Measurements from ENCODE around the gene SPATA33.

Gene SPATA33

DNA sequence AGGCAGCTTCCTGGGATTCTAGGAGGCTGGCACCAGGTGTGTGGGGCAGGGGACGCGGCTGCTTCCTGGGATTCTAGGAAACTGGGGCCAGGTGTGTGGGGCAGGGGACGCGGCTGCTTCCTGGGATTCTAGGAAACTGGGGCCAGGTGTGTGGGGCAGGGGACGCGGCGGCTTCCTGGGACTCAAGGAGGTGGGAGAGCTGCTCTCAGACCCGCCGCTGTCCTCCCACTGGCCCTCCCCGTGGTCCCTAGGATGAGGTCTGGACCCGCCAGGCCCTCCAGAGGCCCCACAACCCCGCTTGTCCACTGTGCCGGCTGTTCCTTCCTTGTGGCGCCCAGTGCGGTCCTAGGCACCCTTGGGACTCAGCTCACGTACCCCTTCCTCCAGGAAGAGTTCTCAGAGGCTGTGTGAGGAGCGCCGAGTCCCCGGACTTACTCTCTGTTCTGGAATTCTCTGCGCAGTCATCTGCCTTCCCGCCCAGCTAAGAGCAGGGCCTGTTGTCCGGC is 43.6 kb upstream of the SPATA33 start:
- DNase-seq (ENCODE audit: low read depth), result no peak
- TF ChIP-seq, protein P1, sequence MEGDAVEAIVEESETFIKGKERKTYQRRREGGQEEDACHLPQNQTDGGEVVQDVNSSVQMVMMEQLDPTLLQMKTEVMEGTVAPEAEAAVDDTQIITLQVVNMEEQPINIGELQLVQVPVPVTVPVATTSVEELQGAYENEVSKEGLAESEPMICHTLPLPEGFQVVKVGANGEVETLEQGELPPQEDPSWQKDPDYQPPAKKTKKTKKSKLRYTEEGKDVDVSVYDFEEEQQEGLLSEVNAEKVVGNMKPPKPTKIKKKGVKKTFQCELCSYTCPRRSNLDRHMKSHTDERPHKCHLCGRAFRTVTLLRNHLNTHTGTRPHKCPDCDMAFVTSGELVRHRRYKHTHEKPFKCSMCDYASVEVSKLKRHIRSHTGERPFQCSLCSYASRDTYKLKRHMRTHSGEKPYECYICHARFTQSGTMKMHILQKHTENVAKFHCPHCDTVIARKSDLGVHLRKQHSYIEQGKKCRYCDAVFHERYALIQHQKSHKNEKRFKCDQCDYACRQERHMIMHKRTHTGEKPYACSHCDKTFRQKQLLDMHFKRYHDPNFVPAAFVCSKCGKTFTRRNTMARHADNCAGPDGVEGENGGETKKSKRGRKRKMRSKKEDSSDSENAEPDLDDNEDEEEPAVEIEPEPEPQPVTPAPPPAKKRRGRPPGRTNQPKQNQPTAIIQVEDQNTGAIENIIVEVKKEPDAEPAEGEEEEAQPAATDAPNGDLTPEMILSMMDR (conservative IDR thresholded peaks at IDR 0.05; ENCODE audit: control insufficient read depth, insufficient read depth, low read depth, low read length), result no peak
- no peak overlapping the region for H3K4me3 ChIP-seq (ENCODE audit: control insufficient read depth, low read depth, low read length)

DNA sequence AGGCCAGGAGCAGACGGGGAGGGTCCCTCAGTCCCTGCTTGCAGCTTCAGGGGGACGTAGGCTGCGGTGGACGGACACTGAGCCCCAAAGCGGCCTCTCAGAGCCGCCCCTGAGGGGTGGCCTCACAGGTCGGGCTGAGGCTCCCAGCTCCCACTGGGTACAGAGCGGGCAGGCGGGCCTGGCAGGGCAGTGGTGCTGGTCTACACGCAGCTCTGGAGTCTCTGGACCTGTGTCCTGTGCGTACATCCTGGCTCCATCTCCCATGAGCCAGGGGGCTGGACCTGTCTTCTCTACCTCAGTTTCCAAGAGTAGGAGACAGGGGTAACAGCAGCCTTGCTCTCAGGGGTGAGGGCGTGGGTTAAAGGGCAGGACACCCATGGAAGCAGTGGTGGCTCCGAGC is 42.5 kb upstream of the SPATA33 start:
- TF ChIP-seq, protein P1 (conservative IDR thresholded peaks at IDR 0.05; ENCODE audit: control insufficient read depth, insufficient read depth, low read depth, low read length), result no peak
- DNase-seq (ENCODE audit: low read depth), result no peak
- H3K4me3 ChIP-seq (ENCODE audit: control insufficient read depth, low read depth, low read length), result no peak overlapping the region

DNA sequence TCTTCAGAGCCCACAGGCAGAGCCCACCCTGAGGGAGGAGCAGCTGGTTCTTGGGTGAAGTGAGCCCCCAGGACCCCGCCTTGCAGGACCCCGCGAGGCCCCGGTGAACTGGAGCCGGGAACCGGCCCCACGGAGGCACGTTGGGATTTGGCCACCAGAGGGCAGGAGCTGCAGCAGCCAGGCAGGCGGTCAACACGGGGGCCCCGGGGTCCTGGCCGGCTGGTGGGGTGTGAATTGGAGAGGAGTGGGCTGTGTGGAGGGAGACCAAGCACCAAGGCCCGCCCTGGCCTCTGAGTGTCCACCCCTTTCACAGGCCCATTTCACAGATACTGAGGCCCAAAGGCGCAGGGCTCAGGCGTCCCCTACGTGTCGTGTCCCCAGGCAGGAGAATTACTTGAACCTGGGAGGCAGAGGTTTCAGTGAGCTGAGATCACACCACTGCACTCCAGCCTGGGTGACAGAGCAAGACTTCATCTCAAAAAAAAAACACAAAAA is 42.0 kb upstream of the SPATA33 start:
- no peak overlapping the region for H3K4me3 ChIP-seq (ENCODE audit: control insufficient read depth, low read depth, low read length)
- TF ChIP-seq, protein P1 (conservative IDR thresholded peaks at IDR 0.05; ENCODE audit: control insufficient read depth, insufficient read depth, low read depth, low read length), result peak; percentile 58
- no peak for DNase-seq (ENCODE audit: low read depth)

DNA sequence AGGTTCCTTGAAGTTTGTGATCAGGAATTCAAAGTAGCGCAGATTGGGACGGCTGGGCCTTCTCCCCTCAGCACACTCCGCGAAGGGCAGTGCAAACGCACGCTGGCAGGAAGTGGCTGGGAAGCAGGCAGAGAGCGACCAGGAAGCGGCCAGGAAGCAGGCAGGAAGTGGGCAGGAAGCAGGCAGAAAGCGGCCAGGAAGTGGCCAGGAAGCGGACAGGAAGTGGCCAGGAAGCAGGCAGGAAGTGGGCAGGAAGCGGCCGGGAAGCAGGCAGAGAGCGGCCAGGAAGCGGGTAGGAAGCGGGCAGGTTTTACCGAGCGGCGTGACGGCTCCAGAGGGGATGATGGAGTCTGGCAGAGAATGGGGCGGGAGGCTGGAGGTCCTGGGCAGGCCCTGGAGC is 41.0 kb upstream of the SPATA33 start:
- TF ChIP-seq, protein P1 (conservative IDR thresholded peaks at IDR 0.05; ENCODE audit: control insufficient read depth, insufficient read depth, low read depth, low read length), result no peak
- no peak overlapping the region for H3K4me3 ChIP-seq (ENCODE audit: control insufficient read depth, low read depth, low read length)
- no peak for DNase-seq (ENCODE audit: low read depth)

DNA sequence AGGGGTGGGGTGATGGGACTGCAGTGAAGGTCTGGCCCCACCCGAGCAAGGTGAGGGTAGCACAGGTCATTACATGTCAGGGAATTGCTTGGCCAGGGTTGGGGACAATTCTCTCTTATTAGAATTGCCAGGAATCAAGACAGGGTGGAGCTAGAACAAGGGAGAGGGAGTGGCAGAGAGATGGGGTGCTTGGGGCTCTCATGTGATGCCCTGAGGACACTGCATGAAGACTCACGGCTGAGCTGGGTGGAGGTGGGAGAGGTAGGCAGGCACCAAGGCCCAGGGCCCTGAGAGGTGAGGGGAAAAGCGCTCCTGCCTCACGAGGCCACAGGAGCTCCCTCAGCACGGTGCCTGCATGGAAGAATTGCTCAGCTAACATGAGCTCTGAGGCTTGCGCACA is 40.6 kb upstream of the SPATA33 start:
- DNase-seq (ENCODE audit: low read depth), result no peak
- TF ChIP-seq, protein P1 (conservative IDR thresholded peaks at IDR 0.05; ENCODE audit: control insufficient read depth, insufficient read depth, low read depth, low read length), result no peak
- H3K4me3 ChIP-seq (ENCODE audit: control insufficient read depth, low read depth, low read length), result no peak overlapping the region

DNA sequence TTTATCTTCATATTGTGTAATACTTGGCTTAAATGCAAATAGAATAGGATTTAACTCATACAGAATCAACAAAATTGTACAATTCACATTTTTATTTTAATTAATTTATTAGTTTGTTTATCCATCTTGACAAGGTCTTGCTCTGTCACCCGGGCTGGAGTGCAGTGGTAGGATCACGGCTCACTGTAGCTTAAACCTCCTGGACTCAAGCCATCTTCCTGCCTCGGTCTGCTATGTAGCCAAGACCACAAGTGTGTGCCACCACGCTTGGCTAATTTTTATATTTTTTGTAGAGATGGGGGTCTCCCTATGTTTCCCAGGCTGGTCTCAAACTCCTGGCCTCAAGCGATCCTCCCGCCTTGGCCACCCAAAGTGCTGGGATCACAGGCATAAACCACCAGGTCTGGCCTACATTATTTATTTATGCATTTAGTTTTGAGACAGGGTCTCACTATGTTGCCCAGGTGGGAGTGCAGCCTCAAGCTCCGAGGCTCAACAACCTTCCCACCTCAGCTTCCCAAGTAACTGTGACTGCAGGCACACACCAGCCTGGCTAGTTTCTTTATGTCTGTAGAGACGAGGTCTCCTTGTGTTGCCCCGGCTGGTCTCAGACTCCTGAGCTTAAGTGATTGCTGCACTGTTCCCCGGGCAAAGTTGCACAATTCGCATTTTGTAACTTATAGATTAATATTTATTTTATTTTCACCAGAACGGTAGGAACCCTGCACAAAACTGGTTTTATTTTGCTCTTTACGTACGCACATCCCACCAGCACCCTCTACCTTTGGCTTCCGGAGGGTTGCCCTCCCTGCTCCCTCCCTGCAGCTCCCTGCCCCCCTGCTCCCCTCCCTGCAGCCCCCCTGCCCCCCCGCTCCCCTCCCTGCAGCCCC is 39.3 kb upstream of the SPATA33 start:
- no peak for DNase-seq (ENCODE audit: low read depth)
- TF ChIP-seq, protein P1 (conservative IDR thresholded peaks at IDR 0.05; ENCODE audit: control insufficient read depth, insufficient read depth, low read depth, low read length), result no peak
- no peak overlapping the region for H3K4me3 ChIP-seq (ENCODE audit: control insufficient read depth, low read depth, low read length)
